Epithelial cell of proximal tubule (primary cell): Measurements from ENCODE around the gene KLKB1. TPM values are rescaled to one million over a fixed set of nuclear protein-coding genes. Genes with fewer than 3 reads are reported as not detected.

ENCODE experiments used
- DNase-seq: peaks from one replicate; pipeline ENCODE4 v3.0.0-alpha.2; 2011; ENCODE audit warnings: low read depth
- H3K4me3 ChIP-seq: 2 replicates; pipeline ENCODE4 v1.5.1; 2011; ENCODE audit warnings: low read depth, mild to moderate bottlenecking, low read length
- total RNA-seq: library from RNA; depleted of rRNA; stranded (reverse); fragments of >200 nt; gene quantifications from 2 replicates; pipeline ENCODE4 v1.2.3, GENCODE V29; 2015
- TF ChIP-seq, protein P1 (sequence below): conservative IDR thresholded peaks from 2 replicates; pipeline ENCODE4 v1.5.1; 2012; ENCODE audit warnings: low read depth, mild to moderate bottlenecking, low read length

The KLKB1 gene
- total RNA-seq, 1 donor from 2014 or later: not detected

DNA sequence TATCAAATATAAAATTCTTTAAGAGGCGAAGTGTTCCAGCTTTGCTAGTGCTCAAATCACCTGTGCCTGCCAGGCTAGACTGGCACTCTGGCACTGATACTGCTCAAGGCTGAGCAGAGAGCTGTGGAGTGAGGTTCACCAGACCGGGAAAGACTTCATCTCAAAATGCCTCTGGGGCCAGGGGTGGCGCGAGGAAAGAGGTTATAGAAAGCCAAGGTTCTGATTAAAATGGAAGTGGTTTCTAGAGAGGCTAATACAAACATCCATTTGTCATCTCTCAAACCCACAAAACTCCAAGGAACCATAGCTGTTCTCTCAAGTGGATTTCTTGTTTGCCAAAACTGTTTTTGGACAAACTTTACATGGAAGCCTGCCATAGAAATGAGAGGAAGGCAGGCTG lies 80.2 kb downstream of the KLKB1 start:
- no peak overlapping the region for H3K4me3 ChIP-seq
- no peak for DNase-seq
- TF ChIP-seq, protein P1, sequence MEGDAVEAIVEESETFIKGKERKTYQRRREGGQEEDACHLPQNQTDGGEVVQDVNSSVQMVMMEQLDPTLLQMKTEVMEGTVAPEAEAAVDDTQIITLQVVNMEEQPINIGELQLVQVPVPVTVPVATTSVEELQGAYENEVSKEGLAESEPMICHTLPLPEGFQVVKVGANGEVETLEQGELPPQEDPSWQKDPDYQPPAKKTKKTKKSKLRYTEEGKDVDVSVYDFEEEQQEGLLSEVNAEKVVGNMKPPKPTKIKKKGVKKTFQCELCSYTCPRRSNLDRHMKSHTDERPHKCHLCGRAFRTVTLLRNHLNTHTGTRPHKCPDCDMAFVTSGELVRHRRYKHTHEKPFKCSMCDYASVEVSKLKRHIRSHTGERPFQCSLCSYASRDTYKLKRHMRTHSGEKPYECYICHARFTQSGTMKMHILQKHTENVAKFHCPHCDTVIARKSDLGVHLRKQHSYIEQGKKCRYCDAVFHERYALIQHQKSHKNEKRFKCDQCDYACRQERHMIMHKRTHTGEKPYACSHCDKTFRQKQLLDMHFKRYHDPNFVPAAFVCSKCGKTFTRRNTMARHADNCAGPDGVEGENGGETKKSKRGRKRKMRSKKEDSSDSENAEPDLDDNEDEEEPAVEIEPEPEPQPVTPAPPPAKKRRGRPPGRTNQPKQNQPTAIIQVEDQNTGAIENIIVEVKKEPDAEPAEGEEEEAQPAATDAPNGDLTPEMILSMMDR: no peak

GRCh38 chr4:186307916-186308315 lies 80.6 kb downstream of the KLKB1 start:
- H3K4me3 ChIP-seq: no peak overlapping the region
- TF ChIP-seq, protein P1: no peak
- DNase-seq: no peak

Other genes starting within 250 kb of the KLKB1 start
- gene TLR3, start 158.4 kb upstream of the KLKB1 start, total RNA-seq: 4.7 and 5.5 TPM in 2 replicates
- 23.1 and 25.1 TPM in 2 replicates for gene FAM149A, start 122.8 kb upstream of the KLKB1 start, total RNA-seq
- gene CYP4V2, start 35.9 kb upstream of the KLKB1 start, total RNA-seq: 3.2 and 8.7 TPM in 2 replicates
- not detected in 2 replicates for gene F11, start 38.7 kb downstream of the KLKB1 start, total RNA-seq